ENCODE results near the gene ASTN1. TPM values are rescaled to one million over a fixed set of nuclear protein-coding genes. Genes with fewer than 3 reads are reported as not detected.

Gene ASTN1
- total RNA-seq, 3 donors from 2014 or later (not counting 1 experiment from before 2014, with no cell fraction given) = not detected

- H3K9me3 Mint-ChIP-seq = no peaks in the 10 kb centered on the region
- H3K9me3 ChIP-seq (ENCODE audit: control insufficient read depth, insufficient read depth, low read length) = no peaks in the 10 kb centered on the region
- no peak overlapping the region for H3K4me3 Mint-ChIP-seq
- H3K4me1 Mint-ChIP-seq = no peaks in the 10 kb centered on the region
- H3K36me3 Mint-ChIP-seq = no peaks in the 10 kb centered on the region
- 81% methylated on average over 7 of the region's 7 CpGs for WGBS (ENCODE audit: insufficient coverage)
- intact Hi-C loops (cut with micrococcal nuclease) = no loop called here
- no peak for TF ChIP-seq CTCF (IDR thresholded peaks at IDR 0.05)
- no peak overlapping the region for H3K4me3 ChIP-seq (ENCODE audit: low read length)
- H3K27me3 Mint-ChIP-seq (ENCODE audit: low read depth in 2 of 2) = peaks cover 7 to 18% of the 10 kb centered on the region in 2 donors
- ATAC-seq (no peak), DNase-seq (no peak)
- no peak overlapping the region for H3K27ac ChIP-seq (ENCODE audit: low read length)
- no peaks in the 10 kb centered on the region for H3K4me1 ChIP-seq (ENCODE audit: control insufficient read depth, insufficient read depth, low read length)
- no peaks in the 10 kb centered on the region for H3K36me3 ChIP-seq (ENCODE audit: control insufficient read depth, insufficient read depth, low read length)
- no peaks in the 10 kb centered on the region for H3K27me3 ChIP-seq (ENCODE audit: control insufficient read depth, insufficient read depth, low read length)
- no peak overlapping the region for H3K27ac Mint-ChIP-seq
These were observed 258.9 kb downstream of the ASTN1 start for GRCh38 chr1:176905648-176906047.

GRCh38 chr1:176904057-176904751 is 260.3 kb downstream of the ASTN1 start:
- no peak for TF ChIP-seq CTCF (IDR thresholded peaks at IDR 0.05)
- intact Hi-C loops (cut with micrococcal nuclease) = no loop called here
- DNase-seq (no peak), ATAC-seq (no peak)
- H3K9me3 Mint-ChIP-seq = no peaks in the 10 kb centered on the region
- Histone ChIP-seq H3K36me3 (ENCODE audit: control insufficient read depth, insufficient read depth, low read length) (no peaks in the 10 kb centered on the region), H3K4me3 (ENCODE audit: low read length) (no peak overlapping the region), H3K9me3 (ENCODE audit: control insufficient read depth, insufficient read depth, low read length) (no peaks in the 10 kb centered on the region), H3K4me1 (ENCODE audit: control insufficient read depth, insufficient read depth, low read length) (no peaks in the 10 kb centered on the region), H3K27me3 (ENCODE audit: control insufficient read depth, insufficient read depth, low read length) (no peaks in the 10 kb centered on the region), H3K27ac (ENCODE audit: low read length) (no peak overlapping the region)
- H3K36me3 Mint-ChIP-seq = no peaks in the 10 kb centered on the region
- peaks cover 7 to 18% of the 10 kb centered on the region in 2 donors for H3K27me3 Mint-ChIP-seq (ENCODE audit: low read depth in 2 of 2)
- H3K4me3 Mint-ChIP-seq = no peak overlapping the region
- WGBS (ENCODE audit: insufficient coverage) = 38% methylated on average over 19 of the region's 19 CpGs
- no peaks in the 10 kb centered on the region for H3K4me1 Mint-ChIP-seq
- H3K27ac Mint-ChIP-seq = no peak overlapping the region

GRCh38 chr1:176903474-176903873 is 261.0 kb downstream of the ASTN1 start:
- Histone ChIP-seq H3K36me3 (ENCODE audit: control insufficient read depth, insufficient read depth, low read length) (no peaks in the 10 kb centered on the region), H3K4me3 (ENCODE audit: low read length) (no peak overlapping the region), H3K27me3 (ENCODE audit: control insufficient read depth, insufficient read depth, low read length) (no peaks in the 10 kb centered on the region), H3K27ac (ENCODE audit: low read length) (no peak overlapping the region), H3K9me3 (ENCODE audit: control insufficient read depth, insufficient read depth, low read length) (no peaks in the 10 kb centered on the region), H3K4me1 (ENCODE audit: control insufficient read depth, insufficient read depth, low read length) (no peaks in the 10 kb centered on the region)
- Mint-ChIP-seq H3K27me3 (ENCODE audit: low read depth in 2 of 2) (peaks cover 7 to 18% of the 10 kb centered on the region in 2 donors), H3K9me3 (no peaks in the 10 kb centered on the region), H3K36me3 (no peaks in the 10 kb centered on the region), H3K4me1 (no peaks in the 10 kb centered on the region), H3K4me3 (no peak overlapping the region), H3K27ac (no peak overlapping the region)
- WGBS (ENCODE audit: insufficient coverage) = 77% methylated on average over 4 of the region's 4 CpGs
- ATAC-seq (no peak), DNase-seq (no peak)
- TF ChIP-seq CTCF (IDR thresholded peaks at IDR 0.05) = no peak
- intact Hi-C loops (cut with micrococcal nuclease) = no loop called here

- DNase-seq (no peak), ATAC-seq (no peak)
- 89% methylated on average over 2 of the region's 2 CpGs for WGBS (ENCODE audit: insufficient coverage)
- no peaks in the 10 kb centered on the region for H3K9me3 ChIP-seq (ENCODE audit: control insufficient read depth, insufficient read depth, low read length)
- no peak overlapping the region for H3K4me3 Mint-ChIP-seq
- H3K4me1 Mint-ChIP-seq = peaks cover 8 to 9% of the 10 kb centered on the region in 2 donors
- H3K9me3 Mint-ChIP-seq = no peaks in the 10 kb centered on the region
- TF ChIP-seq CTCF (IDR thresholded peaks at IDR 0.05) = no peak
- no peak overlapping the region for H3K27ac ChIP-seq (ENCODE audit: low read length)
- H3K27ac Mint-ChIP-seq = no peak overlapping the region
- H3K36me3 Mint-ChIP-seq = no peaks in the 10 kb centered on the region
- no peaks in the 10 kb centered on the region for H3K27me3 ChIP-seq (ENCODE audit: control insufficient read depth, insufficient read depth, low read length)
- intact Hi-C loops (cut with micrococcal nuclease) = no loop called here
- no peak overlapping the region for H3K4me3 ChIP-seq (ENCODE audit: low read length)
- no peaks in the 10 kb centered on the region for H3K4me1 ChIP-seq (ENCODE audit: control insufficient read depth, insufficient read depth, low read length)
- H3K36me3 ChIP-seq (ENCODE audit: control insufficient read depth, insufficient read depth, low read length) = no peaks in the 10 kb centered on the region
- H3K27me3 Mint-ChIP-seq (ENCODE audit: low read depth in 2 of 2) = peaks cover 15% of the 10 kb centered on the region in 2 donors
These were observed 265.2 kb downstream of the ASTN1 start for GRCh38 chr1:176899321-176899720.

All from natural killer cell (primary cell).